Ascending aorta (tissue), 2 donors: ENCODE results near the gene JAKMIP2. TPM values are rescaled to one million over a fixed set of nuclear protein-coding genes. Genes with fewer than 3 reads are reported as not detected.
"Not testable (repeated sequence)": the region's sequence is repeated elsewhere in the genome, so short reads cannot be mapped to it uniquely, and the experiment has no call there.

Source experiments
- DNase-seq, 2 donors: peaks; one replicate each; pipeline ENCODE4 v3.0.0-alpha.2; 2019; ENCODE audit warnings: low spot score in 2 of 2
- H3K27ac ChIP-seq, 2 donors: fragments of 200-600 bp; sonication (generic); one replicate each; pipeline ENCODE4 v1.5.1; 2016 to 2017; ENCODE audit warnings: mild to moderate bottlenecking in 1 of 2
- H3K27me3 ChIP-seq: fragments of 200-600 bp; sonication (generic); one replicate; pipeline ENCODE4 v1.5.1; 2017
- H3K36me3 ChIP-seq, 2 donors: fragments of 200-600 bp; sonication (generic); one replicate each; pipeline ENCODE4 v1.5.1; 2016
- H3K4me1 ChIP-seq, 2 donors: fragments of 200-600 bp; sonication (generic); one replicate each; pipeline ENCODE4 v1.5.1; 2016 to 2017; ENCODE audit warnings: mild to moderate bottlenecking in 1 of 2
- H3K4me3 ChIP-seq, 2 donors: fragments of 200-600 bp; sonication (generic); one replicate each; pipeline ENCODE4 v1.5.1; 2016 to 2017; ENCODE audit warnings: mild to moderate bottlenecking in 1 of 2
- H3K9me3 ChIP-seq, 2 donors: fragments of 200-600 bp; sonication (generic); one replicate each; pipeline ENCODE4 v1.5.1; 2016
- CTCF ChIP-seq, 3 experiments: fragments of 200-600 bp in 2 of 3; fragments of 450-650 bp in 1 of 3; sonication (generic) in 2 of 3; IDR thresholded peaks; one replicate each; pipeline ENCODE4 v1.5.1; 2016 to 2019; ENCODE audit warnings: antibody characterized with exemption in 3 of 3, mild to moderate bottlenecking in 1 of 3, moderate library complexity in 1 of 3
- intact Hi-C: fragments of 100-400 bp; cut with DNase I; formaldehyde crosslinking; loops from one replicate; pipeline ENCODE4 v1.15.1; 2023
- total RNA-seq: library from RNA; depleted of rRNA; stranded (reverse); fragments of >200 nt; gene quantifications from one replicate; pipeline ENCODE4 v1.1.0, GENCODE V29; 2016

JAKMIP2 gene
- total RNA-seq, 1 donor from 2014 or later: not detected

DNA sequence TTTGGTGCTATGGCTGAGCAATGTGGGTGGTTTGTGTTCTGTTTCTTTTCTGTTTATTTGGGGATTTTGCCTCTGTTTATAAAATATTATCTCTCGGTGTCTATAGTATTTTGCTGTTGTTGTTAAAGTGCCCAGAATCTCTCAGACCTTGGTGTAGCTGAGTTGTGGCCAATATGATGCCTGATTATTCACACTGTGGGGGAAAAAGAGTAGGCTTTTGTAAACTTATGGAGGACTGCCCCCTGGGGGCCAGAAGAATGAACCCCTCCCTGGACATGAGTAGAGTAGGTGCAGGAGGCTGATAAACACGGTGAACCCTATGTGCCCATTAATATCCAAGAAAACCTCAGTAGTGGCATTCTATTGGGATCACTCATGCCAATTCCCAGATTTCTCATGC, 223.7 kb downstream of the JAKMIP2 start:
- H3K27me3 ChIP-seq: no peaks in the 10 kb centered on the region
- H3K36me3 ChIP-seq: no peaks in the 10 kb centered on the region
- no peaks in the 10 kb centered on the region for H3K9me3 ChIP-seq
- peak in 1 of 2 donors; percentile 78 for DNase-seq
- intact Hi-C loops: loop anchor here (1.0 to 5.0 kb wide), 4 partner anchors 48 to 327 kb away; partner anchors contain the start of gene DPYSL3
- H3K27ac ChIP-seq: peak overlapping the region in 1 of 2 donors; percentile 19
- no peak overlapping the region for H3K4me3 ChIP-seq
- TF ChIP-seq CTCF (IDR thresholded peaks at IDR 0.05): peak; percentile 71 to 75 (median 71)
- peaks cover 2 to 11% of the 10 kb centered on the region in 2 donors for H3K4me1 ChIP-seq

- Histone ChIP-seq H3K27ac (peak overlapping the region in 1 of 2 donors; percentile 19), H3K4me3 (no peak overlapping the region), H3K36me3 (no peaks in the 10 kb centered on the region), H3K4me1 (peaks cover 2 to 15% of the 10 kb centered on the region in 2 donors), H3K9me3 (no peaks in the 10 kb centered on the region), H3K27me3 (no peaks in the 10 kb centered on the region)
- intact Hi-C loops: loop anchor here (2.0 to 5.0 kb wide), 3 partner anchors 47 to 326 kb away; partner anchors contain the start of gene DPYSL3
- DNase-seq: no peak
- TF ChIP-seq CTCF (IDR thresholded peaks at IDR 0.05): no peak
These were observed 224.4 kb downstream of the JAKMIP2 start for GRCh38 chr5:147557876-147558745.

DNA sequence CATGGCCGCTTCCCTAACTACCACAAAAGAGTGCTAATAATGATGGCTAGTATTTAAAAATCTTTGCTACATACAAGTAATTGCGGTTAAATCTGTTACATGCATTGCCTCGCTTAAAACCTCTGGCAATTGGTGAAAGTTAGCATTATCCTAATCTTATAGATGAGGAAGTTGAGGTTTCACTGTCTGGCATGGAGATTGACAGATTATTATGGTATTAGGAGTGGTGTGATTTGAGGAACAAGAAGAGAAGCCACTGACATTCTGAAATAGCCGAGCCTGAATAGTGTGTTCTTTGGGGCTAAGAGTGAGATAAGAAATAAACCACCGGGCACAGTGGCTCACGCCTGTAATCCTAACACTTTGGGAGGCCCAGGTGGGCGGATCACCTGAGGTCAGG, 227.4 kb downstream of the JAKMIP2 start:
- Histone ChIP-seq H3K9me3 (no peaks in the 10 kb centered on the region), H3K27me3 (no peaks in the 10 kb centered on the region), H3K4me1 (peaks cover 2 to 15% of the 10 kb centered on the region in 2 donors), H3K36me3 (no peaks in the 10 kb centered on the region), H3K4me3 (peak overlapping the region in 1 of 2 donors; percentile 58), H3K27ac (peak overlapping the region; percentile 60 to 86)
- TF ChIP-seq CTCF (IDR thresholded peaks at IDR 0.05): no peak
- no peak for DNase-seq
- intact Hi-C loops: loop anchor here (5.0 kb wide), 2 partner anchors 153 to 323 kb away; no protein-coding TSS in a partner anchor

DNA sequence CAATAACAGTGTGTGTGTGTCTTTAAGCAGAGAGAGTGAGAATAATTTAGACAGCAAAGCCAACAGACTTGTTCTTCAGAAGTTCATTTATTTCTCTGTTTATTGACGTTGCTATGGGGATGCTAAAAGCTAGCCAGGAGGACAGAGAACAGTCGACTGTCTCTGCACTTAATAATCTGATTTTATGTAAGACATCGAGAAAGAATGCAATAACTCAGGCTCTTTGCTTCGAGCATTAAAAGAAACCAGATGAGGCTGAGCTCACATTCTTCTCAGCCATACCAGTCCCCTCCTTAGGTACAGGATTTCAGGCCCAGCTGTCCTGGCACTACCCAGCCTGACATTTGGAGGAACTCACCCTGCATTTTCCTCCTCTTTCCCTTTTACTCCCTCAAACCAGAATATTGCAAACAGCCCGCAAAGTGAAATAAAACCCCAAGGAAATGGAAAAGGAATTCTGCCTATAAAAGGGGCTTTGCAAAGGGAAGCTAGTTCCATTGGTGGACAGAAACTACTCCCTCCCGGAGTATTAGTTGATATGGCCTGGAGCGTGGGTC, 228.2 kb downstream of the JAKMIP2 start:
- no peaks in the 10 kb centered on the region for H3K36me3 ChIP-seq
- peaks cover 2 to 15% of the 10 kb centered on the region in 2 donors for H3K4me1 ChIP-seq
- no peak for DNase-seq
- peak overlapping the region in 1 of 2 donors; percentile 58 for H3K4me3 ChIP-seq
- no peaks in the 10 kb centered on the region for H3K9me3 ChIP-seq
- no peak for TF ChIP-seq CTCF (IDR thresholded peaks at IDR 0.05)
- H3K27ac ChIP-seq: peak overlapping the region; percentile 60 to 86
- H3K27me3 ChIP-seq: no peaks in the 10 kb centered on the region
- intact Hi-C loops: loop anchor here (1.0 kb wide), 1 partner anchor 100 kb away; no protein-coding TSS in a partner anchor

DNA sequence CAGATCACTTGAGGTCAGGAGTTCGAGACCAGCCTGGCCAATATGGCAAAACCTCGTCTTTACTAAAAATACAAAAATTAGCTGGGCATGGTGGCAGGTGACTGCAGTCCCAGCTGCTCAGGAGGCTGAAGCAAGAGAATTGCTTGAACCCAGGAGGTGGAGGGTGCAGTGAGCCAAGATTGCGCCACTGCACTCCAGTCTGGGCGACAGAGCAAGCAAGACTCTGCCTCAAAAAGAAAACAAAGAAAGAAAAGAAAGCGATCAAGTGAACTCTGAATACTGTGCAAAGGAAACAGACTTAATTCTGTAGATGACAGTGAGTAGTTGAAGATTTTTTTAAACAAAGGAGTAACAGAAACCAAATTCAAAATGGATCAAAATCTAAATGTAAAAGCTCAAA, 228.7 kb downstream of the JAKMIP2 start:
- H3K27ac ChIP-seq: peak overlapping the region; percentile 60 to 86
- H3K9me3 ChIP-seq, H3K27me3 ChIP-seq, H3K36me3 ChIP-seq, DNase-seq: not testable (repeated sequence)
- H3K4me1 ChIP-seq: peaks cover 2 to 15% of the 10 kb centered on the region in 2 donors
- intact Hi-C loops: loop anchor here (1.0 kb wide), 1 partner anchor 100 kb away; no protein-coding TSS in a partner anchor
- H3K4me3 ChIP-seq: peak overlapping the region in 1 of 2 donors; percentile 58

- peaks cover 2 to 15% of the 10 kb centered on the region in 2 donors for H3K4me1 ChIP-seq
- H3K36me3 ChIP-seq: no peaks in the 10 kb centered on the region
- no peak for TF ChIP-seq CTCF (IDR thresholded peaks at IDR 0.05)
- H3K27me3 ChIP-seq: no peaks in the 10 kb centered on the region
- intact Hi-C loops: no loop called here
- no peak overlapping the region for H3K4me3 ChIP-seq
- no peaks in the 10 kb centered on the region for H3K9me3 ChIP-seq
- peak overlapping the region; percentile 60 to 86 for H3K27ac ChIP-seq
- DNase-seq: no peak
These were observed 229.6 kb downstream of the JAKMIP2 start for GRCh38 chr5:147552897-147553296.
